CD4-positive, alpha-beta T cell (primary cell): Measurements from ENCODE around the gene PEAK3. TPM values are rescaled to one million over a fixed set of nuclear protein-coding genes. Genes with fewer than 3 reads are reported as not detected.

Experiments used
- ATAC-seq: fragments of 200-7000 bp; cut with Tn5 transposase; one replicate; pipeline ENCODE4 v1.10.0; 2022; ENCODE audit warnings: mild to moderate bottlenecking; ENCODE audit not compliant: poor library complexity
- CTCF ChIA-PET: fragments of 350-600 bp; sonication (Branson Sonifier 250); formaldehyde crosslinking; loops from one replicate; lab custom pipeline; 2021; ENCODE audit warnings: antibody characterized with exemption, inconsistent platforms; lab: Charles Lee
- POLR2A ChIA-PET: fragments of 350-600 bp; sonication (Branson Sonifier 250); formaldehyde crosslinking; loops from one replicate; lab custom pipeline; 2021; ENCODE audit warnings: antibody characterized with exemption, inconsistent platforms; lab: Charles Lee
- DNase-seq, 14 experiments: peaks; one replicate each; pipeline ENCODE4 v3.0.0-alpha.2; 2013 to 2020; ENCODE audit warnings: mixed read lengths in 2 of 14
- H3K27ac ChIP-seq, 2 donors: one replicate each; pipeline versions ENCODE4 v1.5.1 to v1.7.0; 2013; ENCODE audit warnings: low read length in 2 of 2, low read depth in 1 of 2, mild to moderate bottlenecking in 1 of 2
- H3K27me3 ChIP-seq, 2 experiments: 1 replicate in 1 of 2; 2 replicates in 1 of 2; pipeline versions ENCODE4 v1.6.1 to v1.7.0; 2013; ENCODE audit warnings: low read length in 2 of 2, control low read depth in 1 of 2, mild to moderate bottlenecking in 1 of 2, moderate library complexity in 1 of 2; ENCODE audit not compliant: insufficient read depth in 2 of 2, control insufficient read depth in 1 of 2
- H3K36me3 ChIP-seq: one replicate; pipeline ENCODE4 v1.6.1; 2013; ENCODE audit warnings: low read length, control low read depth; ENCODE audit not compliant: insufficient read depth
- H3K4me1 ChIP-seq: one replicate; pipeline ENCODE4 v1.6.1; 2013; ENCODE audit warnings: low read length, control low read depth; ENCODE audit not compliant: insufficient read depth
- H3K4me3 ChIP-seq: one replicate; pipeline ENCODE4 v1.5.1; 2013; ENCODE audit warnings: mild to moderate bottlenecking, low read length, moderate library complexity
- H3K9me3 ChIP-seq, 2 experiments: 1 replicate in 1 of 2; 2 replicates in 1 of 2; pipeline versions ENCODE4 v1.6.1 to v1.7.0; 2013; ENCODE audit warnings: low read length in 2 of 2, mild to moderate bottlenecking in 2 of 2, control low read depth in 1 of 2, moderate library complexity in 1 of 2; ENCODE audit not compliant: control insufficient read depth in 1 of 2, insufficient read depth in 1 of 2
- H3K27ac Mint-ChIP-seq: one replicate; pipeline ENCODE4 v1.8.0; 2020; ENCODE audit warnings: mixed read lengths
- H3K27me3 Mint-ChIP-seq: one replicate; pipeline ENCODE4 v1.8.0; 2021; ENCODE audit warnings: mixed read lengths
- H3K36me3 Mint-ChIP-seq: one replicate; pipeline ENCODE4 v1.8.0; 2021; ENCODE audit warnings: low read depth, mixed read lengths
- H3K4me1 Mint-ChIP-seq: one replicate; pipeline ENCODE4 v1.8.0; 2021; ENCODE audit warnings: low read depth, mixed read lengths
- H3K4me3 Mint-ChIP-seq: one replicate; pipeline ENCODE4 v1.8.0; 2020; ENCODE audit warnings: mild to moderate bottlenecking, mixed read lengths
- H3K9me3 Mint-ChIP-seq: one replicate; pipeline ENCODE4 v1.8.0; 2020; ENCODE audit warnings: mixed read lengths
- intact Hi-C, 2 experiments: fragments of 100-400 bp; cut with DNase I in 1 of 2; cut with micrococcal nuclease in 1 of 2; formaldehyde crosslinking; loops; one replicate each; pipeline versions ENCODE4 v1.15.1 to v1.9.0; 2023 to 2025; cut with DNase I, micrococcal nuclease
- total RNA-seq, 174 experiments: library from RNA in 2 of 174; stranded (reverse) in 2 of 174; gene quantifications; one replicate each; pipeline ENCODE4 v1.2.3 and lab custom pipeline; 2021 to 2026
- TF ChIP-seq, protein P1 (sequence below): fragments of 200-600 bp; IDR thresholded peaks from one replicate; pipeline ENCODE4 v1.8.0; 2022; ENCODE audit warnings: antibody characterized with exemption, mild to moderate bottlenecking

PEAK3 gene
- total RNA-seq, 2 experiments from 2014 or later = not detected

DNA sequence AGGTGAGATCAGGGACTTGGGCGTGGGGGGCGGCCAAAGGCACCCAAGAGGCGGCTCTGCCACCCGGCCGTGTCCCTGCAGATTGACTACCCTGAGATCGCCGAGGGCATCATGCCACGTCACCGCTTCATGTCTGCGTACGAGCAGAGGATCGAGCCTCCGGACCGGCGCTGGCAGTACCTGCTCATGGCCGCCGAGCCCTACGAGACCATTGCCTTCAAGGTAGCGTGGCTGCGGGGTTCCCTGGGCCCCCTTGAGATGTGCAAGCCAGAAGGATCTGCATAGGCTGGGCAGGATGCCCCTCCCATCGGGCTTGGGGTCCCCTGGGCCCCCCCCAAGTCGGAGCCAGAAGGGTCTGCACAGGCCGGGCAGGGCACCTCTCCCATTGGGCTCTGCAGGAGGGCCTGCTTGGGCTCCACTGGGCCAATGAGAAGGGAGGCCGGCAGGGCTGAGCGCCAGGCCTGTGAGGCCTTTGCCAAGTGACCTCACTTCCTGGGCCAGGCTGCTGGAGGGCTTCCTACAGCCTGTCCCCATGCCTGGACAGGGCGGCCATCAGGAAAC is 35.1 kb downstream of the PEAK3 start:
- Histone ChIP-seq H3K36me3 (peaks cover 69% of the 10 kb centered on the region), H3K4me3 (no peak overlapping the region), H3K4me1 (peaks cover 44% of the 10 kb centered on the region), H3K27ac (no peak overlapping the region), H3K27me3 (peaks cover 13 to 16% of the 10 kb centered on the region in 2 experiments), H3K9me3 (peaks cover 0 to 5% of the 10 kb centered on the region in 2 experiments)
- no peaks in the 10 kb centered on the region for H3K27me3 Mint-ChIP-seq
- no peak overlapping the region for H3K27ac Mint-ChIP-seq
- no peak for ATAC-seq
- H3K4me3 Mint-ChIP-seq = no peak overlapping the region
- TF ChIP-seq, protein P1, sequence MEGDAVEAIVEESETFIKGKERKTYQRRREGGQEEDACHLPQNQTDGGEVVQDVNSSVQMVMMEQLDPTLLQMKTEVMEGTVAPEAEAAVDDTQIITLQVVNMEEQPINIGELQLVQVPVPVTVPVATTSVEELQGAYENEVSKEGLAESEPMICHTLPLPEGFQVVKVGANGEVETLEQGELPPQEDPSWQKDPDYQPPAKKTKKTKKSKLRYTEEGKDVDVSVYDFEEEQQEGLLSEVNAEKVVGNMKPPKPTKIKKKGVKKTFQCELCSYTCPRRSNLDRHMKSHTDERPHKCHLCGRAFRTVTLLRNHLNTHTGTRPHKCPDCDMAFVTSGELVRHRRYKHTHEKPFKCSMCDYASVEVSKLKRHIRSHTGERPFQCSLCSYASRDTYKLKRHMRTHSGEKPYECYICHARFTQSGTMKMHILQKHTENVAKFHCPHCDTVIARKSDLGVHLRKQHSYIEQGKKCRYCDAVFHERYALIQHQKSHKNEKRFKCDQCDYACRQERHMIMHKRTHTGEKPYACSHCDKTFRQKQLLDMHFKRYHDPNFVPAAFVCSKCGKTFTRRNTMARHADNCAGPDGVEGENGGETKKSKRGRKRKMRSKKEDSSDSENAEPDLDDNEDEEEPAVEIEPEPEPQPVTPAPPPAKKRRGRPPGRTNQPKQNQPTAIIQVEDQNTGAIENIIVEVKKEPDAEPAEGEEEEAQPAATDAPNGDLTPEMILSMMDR = no peak
- no peaks in the 10 kb centered on the region for H3K9me3 Mint-ChIP-seq
- peaks cover 9% of the 10 kb centered on the region for H3K4me1 Mint-ChIP-seq
- POLR2A ChIA-PET = no interaction called here
- H3K36me3 Mint-ChIP-seq = peaks cover 42% of the 10 kb centered on the region
- intact Hi-C loops = no loop called here
- CTCF ChIA-PET = no interaction called here
- DNase-seq = no peak

DNA sequence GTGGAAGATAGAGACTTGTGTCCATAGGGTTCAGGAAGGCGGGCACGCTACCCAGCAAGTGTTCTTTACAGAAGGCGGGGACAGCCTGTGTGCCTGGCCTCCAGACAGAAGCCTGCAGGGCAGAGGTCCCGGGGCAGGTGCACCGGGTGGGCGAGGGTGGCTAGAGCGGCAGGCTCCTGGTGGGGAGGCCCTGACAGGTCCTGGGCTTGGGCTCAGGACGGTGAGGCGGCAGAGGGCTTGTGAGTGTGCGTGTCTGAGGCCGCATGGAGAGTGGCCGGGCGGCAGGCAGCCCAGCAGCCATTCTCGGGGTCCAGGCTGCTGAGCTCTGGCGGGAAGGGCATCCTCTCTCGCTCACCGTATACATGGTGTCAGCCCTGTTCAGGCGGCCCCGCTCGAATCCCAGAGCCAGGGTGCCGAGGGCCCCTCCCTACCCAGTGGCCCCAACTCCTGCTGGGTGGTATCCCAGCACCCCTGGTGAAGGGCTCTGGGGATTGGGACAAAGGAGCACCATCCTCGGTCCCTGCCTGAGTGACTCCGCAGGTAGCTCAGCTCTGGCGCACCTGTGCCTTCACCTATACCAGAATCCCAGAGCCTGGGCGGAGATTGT is 35.9 kb downstream of the PEAK3 start:
- peaks cover 17% of the 10 kb centered on the region for H3K4me1 Mint-ChIP-seq
- Histone ChIP-seq H3K4me1 (peaks cover 47% of the 10 kb centered on the region), H3K4me3 (no peak overlapping the region), H3K27ac (no peak overlapping the region), H3K27me3 (peaks cover 9 to 12% of the 10 kb centered on the region in 2 experiments), H3K36me3 (peaks cover 77% of the 10 kb centered on the region), H3K9me3 (peaks cover 0 to 5% of the 10 kb centered on the region in 2 experiments)
- TF ChIP-seq, protein P1 = no peak
- H3K36me3 Mint-ChIP-seq = peaks cover 49% of the 10 kb centered on the region
- no peak overlapping the region for H3K4me3 Mint-ChIP-seq
- ChIA-PET CTCF (no interaction called here), POLR2A (interaction anchor here (1.0 kb wide), 1 partner anchor 12 kb away, joined by 3 read pairs; no protein-coding TSS in a partner anchor)
- no peak overlapping the region for H3K27ac Mint-ChIP-seq
- no peak for ATAC-seq
- DNase-seq = no peak
- intact Hi-C loops = no loop called here
- no peaks in the 10 kb centered on the region for H3K9me3 Mint-ChIP-seq
- no peaks in the 10 kb centered on the region for H3K27me3 Mint-ChIP-seq

DNA sequence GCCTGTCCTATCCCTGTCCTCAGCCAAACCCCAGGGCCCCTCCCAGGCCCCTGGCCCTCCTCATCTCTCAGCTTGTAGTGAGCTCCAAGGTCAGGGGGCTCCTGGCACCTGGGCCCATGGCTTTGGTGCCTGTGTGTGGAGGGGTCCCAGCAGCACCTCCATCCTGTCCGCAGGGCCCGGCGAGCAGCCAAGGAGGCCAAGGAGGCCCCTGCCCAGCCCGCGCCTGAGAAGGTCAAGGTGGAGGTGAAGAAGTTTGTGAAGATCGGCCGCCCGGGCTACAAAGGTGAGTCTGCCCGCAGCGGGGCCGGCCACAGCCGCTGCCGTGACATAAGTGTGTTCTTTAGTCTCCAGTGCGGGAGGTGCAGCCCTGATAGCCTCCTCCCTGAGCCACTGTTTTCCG is 36.7 kb downstream of the PEAK3 start:
- POLR2A ChIA-PET = interaction anchor here (0.7 to 1.0 kb wide), 2 partner anchors 8 to 13 kb away, joined by 3 read pairs; no protein-coding TSS in a partner anchor
- Mint-ChIP-seq H3K36me3 (peaks cover 53% of the 10 kb centered on the region), H3K4me3 (no peak overlapping the region), H3K4me1 (peaks cover 25% of the 10 kb centered on the region), H3K27ac (no peak overlapping the region), H3K9me3 (no peaks in the 10 kb centered on the region), H3K27me3 (no peaks in the 10 kb centered on the region)
- ATAC-seq (no peak), DNase-seq (no peak)
- no peak overlapping the region for H3K27ac ChIP-seq
- TF ChIP-seq, protein P1 = no peak
- CTCF ChIA-PET = no interaction called here
- H3K4me1 ChIP-seq = peaks cover 47% of the 10 kb centered on the region
- peaks cover 82% of the 10 kb centered on the region for H3K36me3 ChIP-seq
- intact Hi-C loops = no loop called here
- H3K27me3 ChIP-seq = peaks cover 4 to 7% of the 10 kb centered on the region in 2 experiments
- no peak overlapping the region for H3K4me3 ChIP-seq
- H3K9me3 ChIP-seq = peaks cover 0 to 3% of the 10 kb centered on the region in 2 experiments
